Tibial nerve (tissue), 4 donors: Measurements from ENCODE around the gene ARID3A. TPM values are rescaled to one million over a fixed set of nuclear protein-coding genes. Genes with fewer than 3 reads are reported as not detected.

Experiments used
- DNase-seq, 2 donors: peaks; one replicate each; pipeline ENCODE4 v3.0.0-alpha.2; 2019; ENCODE audit warnings: low spot score in 2 of 2
- H3K27ac ChIP-seq, 4 donors: fragments of 200-600 bp; sonication (generic) in 3 of 4; one replicate each; pipeline ENCODE4 v1.5.1; 2017 to 2019; ENCODE audit warnings: mild to moderate bottlenecking in 1 of 4
- H3K27me3 ChIP-seq, 2 donors: fragments of 200-600 bp; sonication (generic) in 1 of 2; one replicate each; pipeline versions ENCODE4 v1.5.1 to v1.6.0; 2017 to 2019
- H3K36me3 ChIP-seq, 3 donors: fragments of 200-600 bp; sonication (generic); one replicate each; pipeline ENCODE4 v1.5.1; 2018 to 2019
- H3K4me1 ChIP-seq, 4 donors: fragments of 200-600 bp; sonication (generic) in 3 of 4; one replicate each; pipeline ENCODE4 v1.5.1; 2017 to 2019
- H3K4me3 ChIP-seq, 4 donors: fragments of 200-600 bp; sonication (generic) in 3 of 4; one replicate each; pipeline ENCODE4 v1.5.1; 2017 to 2019; ENCODE audit warnings: mild to moderate bottlenecking in 1 of 4, moderate library complexity in 1 of 4
- H3K9me3 ChIP-seq, 4 donors: fragments of 200-600 bp; sonication (generic) in 3 of 4; one replicate each; pipeline ENCODE4 v1.5.1; 2017 to 2019
- EP300 ChIP-seq, 2 donors: sonication (generic); formaldehyde crosslinking; IDR thresholded peaks; one replicate each; pipeline ENCODE4 v1.6.1; 2017; ENCODE audit warnings: antibody characterized with exemption in 2 of 2, mild to moderate bottlenecking in 1 of 2
- POLR2A ChIP-seq, 2 donors: fragments of 450-650 bp; IDR thresholded peaks; one replicate each; pipeline ENCODE4 v1.6.1; 2017; ENCODE audit warnings: antibody characterized with exemption in 2 of 2, mild to moderate bottlenecking in 2 of 2, moderate library complexity in 2 of 2
- WGBS, 2 donors: methylation state at CpG; one replicate each; pipeline ENCODE4 v1.1.5; 2018; 5-methylcytosine and 5-hydroxymethylcytosine counted together
- total RNA-seq, 4 donors: library from RNA; depleted of rRNA; stranded (reverse); fragments of >200 nt; gene quantifications; one replicate each; pipeline ENCODE4 v1.1.0, GENCODE V29; 2016
- TF ChIP-seq, protein P1 (sequence below), 5 experiments: fragments of 200-600 bp in 3 of 5; fragments of 450-650 bp in 2 of 5; sonication (generic) in 3 of 5; IDR thresholded peaks; one replicate each; pipeline ENCODE4 v1.5.1; 2016 to 2019; ENCODE audit warnings: antibody characterized with exemption in 5 of 5, mild to moderate bottlenecking in 3 of 5, moderate library complexity in 2 of 5

ARID3A gene
- total RNA-seq, 4 donors from 2014 or later: 8.1 to 15.3 (median 12.5) TPM

GRCh38 chr19:940591-941291, 14.9 kb downstream of the ARID3A start:
- no peaks in the 10 kb centered on the region for H3K9me3 ChIP-seq
- H3K27me3 ChIP-seq: no peaks in the 10 kb centered on the region
- peaks cover 0 to 44% (median 15%) of the 10 kb centered on the region in 4 donors for H3K4me1 ChIP-seq
- TF ChIP-seq, protein P1, sequence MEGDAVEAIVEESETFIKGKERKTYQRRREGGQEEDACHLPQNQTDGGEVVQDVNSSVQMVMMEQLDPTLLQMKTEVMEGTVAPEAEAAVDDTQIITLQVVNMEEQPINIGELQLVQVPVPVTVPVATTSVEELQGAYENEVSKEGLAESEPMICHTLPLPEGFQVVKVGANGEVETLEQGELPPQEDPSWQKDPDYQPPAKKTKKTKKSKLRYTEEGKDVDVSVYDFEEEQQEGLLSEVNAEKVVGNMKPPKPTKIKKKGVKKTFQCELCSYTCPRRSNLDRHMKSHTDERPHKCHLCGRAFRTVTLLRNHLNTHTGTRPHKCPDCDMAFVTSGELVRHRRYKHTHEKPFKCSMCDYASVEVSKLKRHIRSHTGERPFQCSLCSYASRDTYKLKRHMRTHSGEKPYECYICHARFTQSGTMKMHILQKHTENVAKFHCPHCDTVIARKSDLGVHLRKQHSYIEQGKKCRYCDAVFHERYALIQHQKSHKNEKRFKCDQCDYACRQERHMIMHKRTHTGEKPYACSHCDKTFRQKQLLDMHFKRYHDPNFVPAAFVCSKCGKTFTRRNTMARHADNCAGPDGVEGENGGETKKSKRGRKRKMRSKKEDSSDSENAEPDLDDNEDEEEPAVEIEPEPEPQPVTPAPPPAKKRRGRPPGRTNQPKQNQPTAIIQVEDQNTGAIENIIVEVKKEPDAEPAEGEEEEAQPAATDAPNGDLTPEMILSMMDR (IDR thresholded peaks at IDR 0.05): no peak
- TF ChIP-seq EP300 (IDR thresholded peaks at IDR 0.05): peak in 1 of 2 donors; percentile 14
- no peaks in the 10 kb centered on the region for H3K36me3 ChIP-seq
- peak overlapping the region; percentile 43 to 87 (median 78) for H3K27ac ChIP-seq
- 24 to 27% methylated on average over 3 to 21 of the region's 64 CpGs for WGBS, 2 donors
- DNase-seq: peak; percentile 55 to 59
- peak overlapping the region; percentile 1 to 45 (median 30) for H3K4me3 ChIP-seq

GRCh38 chr19:941292-942132, 15.7 kb downstream of the ARID3A start:
- 51 to 61% methylated on average over 34 to 44 of the region's 45 CpGs for WGBS, 2 donors
- H3K4me3 ChIP-seq: peak overlapping the region; percentile 1 to 45 (median 30)

DNA sequence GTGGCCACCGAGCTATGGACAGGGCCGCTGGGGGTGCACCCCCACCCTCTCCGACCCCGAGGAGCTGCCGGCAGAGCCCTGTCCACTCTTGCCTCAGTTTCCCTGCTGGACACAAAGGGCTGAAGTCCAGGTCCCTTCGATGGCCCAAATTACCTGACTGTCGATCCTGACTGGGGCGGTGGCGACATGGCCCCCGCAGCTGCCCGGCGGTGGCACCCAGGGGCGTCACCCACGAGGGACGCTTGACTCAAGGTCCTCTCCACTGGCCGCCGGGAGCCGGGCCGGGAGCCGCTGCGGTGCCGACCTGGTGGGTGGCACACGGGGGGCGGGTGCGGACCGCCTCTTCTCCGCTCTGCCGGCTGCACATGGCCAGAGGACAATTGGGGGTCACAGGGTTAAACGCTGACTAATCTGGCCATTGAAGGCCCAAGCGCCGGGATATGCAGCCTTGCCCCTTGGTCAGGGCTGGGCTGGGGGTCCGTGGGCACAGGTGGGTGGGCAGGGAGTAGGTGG, 16.4 kb downstream of the ARID3A start:
- WGBS, 2 donors: 67 to 71% methylated on average over 10 to 28 of the region's 32 CpGs
- H3K27ac ChIP-seq: no peak overlapping the region
- H3K27me3 ChIP-seq: no peaks in the 10 kb centered on the region
- H3K4me3 ChIP-seq: no peak overlapping the region
- H3K9me3 ChIP-seq: no peaks in the 10 kb centered on the region
- TF ChIP-seq, protein P1 (IDR thresholded peaks at IDR 0.05): no peak
- TF ChIP-seq EP300 (IDR thresholded peaks at IDR 0.05) (no peak), POLR2A (IDR thresholded peaks at IDR 0.05) (no peak)
- no peak for DNase-seq
- no peaks in the 10 kb centered on the region for H3K36me3 ChIP-seq
- peaks cover 0 to 43% (median 15%) of the 10 kb centered on the region in 4 donors for H3K4me1 ChIP-seq

More at GRCh38 chr19:941292-942132, 15.7 kb downstream of the ARID3A start:
- H3K27ac ChIP-seq: peak overlapping the region; percentile 43 to 87 (median 78)
- TF ChIP-seq EP300 (IDR thresholded peaks at IDR 0.05) (no peak), POLR2A (IDR thresholded peaks at IDR 0.05) (no peak)
- TF ChIP-seq, protein P1 (IDR thresholded peaks at IDR 0.05): no peak
- H3K36me3 ChIP-seq: no peaks in the 10 kb centered on the region
- H3K9me3 ChIP-seq: no peaks in the 10 kb centered on the region
- H3K27me3 ChIP-seq: no peaks in the 10 kb centered on the region
- no peak for DNase-seq
- peaks cover 0 to 43% (median 15%) of the 10 kb centered on the region in 4 donors for H3K4me1 ChIP-seq

- DNase-seq: no peak
- Histone ChIP-seq H3K9me3 (no peaks in the 10 kb centered on the region), H3K27ac (no peak overlapping the region), H3K4me3 (no peak overlapping the region), H3K36me3 (no peaks in the 10 kb centered on the region), H3K4me1 (peaks cover 0 to 47% (median 15%) of the 10 kb centered on the region in 4 donors), H3K27me3 (no peaks in the 10 kb centered on the region)
- no peak for TF ChIP-seq POLR2A (IDR thresholded peaks at IDR 0.05)
- TF ChIP-seq, protein P1 (IDR thresholded peaks at IDR 0.05): no peak
- no peak for TF ChIP-seq EP300 (IDR thresholded peaks at IDR 0.05)
- WGBS, 2 donors: 94 to 96% methylated on average over 15 to 16 of the region's 17 CpGs
Measured at GRCh38 chr19:943551-944170, 17.8 kb downstream of the ARID3A start.
